ENCODE data around the gene ERICH6B.

DNA sequence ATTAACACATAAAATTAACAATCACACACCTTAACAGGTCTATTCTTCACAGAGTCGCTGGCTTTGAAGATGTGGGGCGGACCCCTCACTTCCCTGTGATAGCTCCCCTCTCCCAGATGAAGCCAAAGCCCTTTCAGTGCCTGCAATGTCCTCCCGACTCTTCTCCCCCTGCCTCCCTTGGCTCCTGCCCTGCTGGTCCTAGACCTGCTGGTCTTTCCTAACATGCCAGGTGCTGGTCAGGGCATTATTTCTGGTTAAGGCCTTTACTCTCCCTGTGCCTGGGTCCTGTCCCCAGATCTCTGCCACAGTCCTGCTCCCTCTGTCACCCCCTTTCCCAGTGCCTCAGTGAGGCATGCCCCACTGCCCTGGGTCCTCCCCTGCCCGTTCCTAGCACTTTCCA, 12.2 kb downstream of the ERICH6B start:
- TF ChIP-seq, protein P1, sequence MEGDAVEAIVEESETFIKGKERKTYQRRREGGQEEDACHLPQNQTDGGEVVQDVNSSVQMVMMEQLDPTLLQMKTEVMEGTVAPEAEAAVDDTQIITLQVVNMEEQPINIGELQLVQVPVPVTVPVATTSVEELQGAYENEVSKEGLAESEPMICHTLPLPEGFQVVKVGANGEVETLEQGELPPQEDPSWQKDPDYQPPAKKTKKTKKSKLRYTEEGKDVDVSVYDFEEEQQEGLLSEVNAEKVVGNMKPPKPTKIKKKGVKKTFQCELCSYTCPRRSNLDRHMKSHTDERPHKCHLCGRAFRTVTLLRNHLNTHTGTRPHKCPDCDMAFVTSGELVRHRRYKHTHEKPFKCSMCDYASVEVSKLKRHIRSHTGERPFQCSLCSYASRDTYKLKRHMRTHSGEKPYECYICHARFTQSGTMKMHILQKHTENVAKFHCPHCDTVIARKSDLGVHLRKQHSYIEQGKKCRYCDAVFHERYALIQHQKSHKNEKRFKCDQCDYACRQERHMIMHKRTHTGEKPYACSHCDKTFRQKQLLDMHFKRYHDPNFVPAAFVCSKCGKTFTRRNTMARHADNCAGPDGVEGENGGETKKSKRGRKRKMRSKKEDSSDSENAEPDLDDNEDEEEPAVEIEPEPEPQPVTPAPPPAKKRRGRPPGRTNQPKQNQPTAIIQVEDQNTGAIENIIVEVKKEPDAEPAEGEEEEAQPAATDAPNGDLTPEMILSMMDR (IDR thresholded peaks at IDR 0.05; ENCODE audit: low read depth, low read length, missing input control) = no peak
- TF ChIP-seq JUND (IDR thresholded peaks at IDR 0.05) (no peak), EGR1 (IDR thresholded peaks at IDR 0.05; ENCODE audit: low read depth in 2 of 2) (no peak), GABPA (IDR thresholded peaks at IDR 0.05 in 1 of 2, conservative IDR thresholded peaks at IDR 0.05 in 1 of 2) (no peak), MAX (IDR thresholded peaks at IDR 0.05) (no peak), FOXA1 (IDR thresholded peaks at IDR 0.05) (no peak), NR2F2 (IDR thresholded peaks at IDR 0.05) (no peak), REST (IDR thresholded peaks at IDR 0.05) (no peak), TAF1 (conservative IDR thresholded peaks at IDR 0.05) (no peak)
- TF ChIP-seq, protein P2, sequence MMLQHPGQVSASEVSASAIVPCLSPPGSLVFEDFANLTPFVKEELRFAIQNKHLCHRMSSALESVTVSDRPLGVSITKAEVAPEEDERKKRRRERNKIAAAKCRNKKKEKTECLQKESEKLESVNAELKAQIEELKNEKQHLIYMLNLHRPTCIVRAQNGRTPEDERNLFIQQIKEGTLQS (IDR thresholded peaks at IDR 0.05) = no peak
- TF ChIP-seq, protein P3, sequence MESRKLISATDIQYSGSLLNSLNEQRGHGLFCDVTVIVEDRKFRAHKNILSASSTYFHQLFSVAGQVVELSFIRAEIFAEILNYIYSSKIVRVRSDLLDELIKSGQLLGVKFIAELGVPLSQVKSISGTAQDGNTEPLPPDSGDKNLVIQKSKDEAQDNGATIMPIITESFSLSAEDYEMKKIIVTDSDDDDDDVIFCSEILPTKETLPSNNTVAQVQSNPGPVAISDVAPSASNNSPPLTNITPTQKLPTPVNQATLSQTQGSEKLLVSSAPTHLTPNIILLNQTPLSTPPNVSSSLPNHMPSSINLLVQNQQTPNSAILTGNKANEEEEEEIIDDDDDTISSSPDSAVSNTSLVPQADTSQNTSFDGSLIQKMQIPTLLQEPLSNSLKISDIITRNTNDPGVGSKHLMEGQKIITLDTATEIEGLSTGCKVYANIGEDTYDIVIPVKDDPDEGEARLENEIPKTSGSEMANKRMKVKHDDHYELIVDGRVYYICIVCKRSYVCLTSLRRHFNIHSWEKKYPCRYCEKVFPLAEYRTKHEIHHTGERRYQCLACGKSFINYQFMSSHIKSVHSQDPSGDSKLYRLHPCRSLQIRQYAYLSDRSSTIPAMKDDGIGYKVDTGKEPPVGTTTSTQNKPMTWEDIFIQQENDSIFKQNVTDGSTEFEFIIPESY (IDR thresholded peaks at IDR 0.05) = no peak
